NB4 (cell line): Measurements from ENCODE around the gene PDE4A.
A peak's percentile ranks its signal among the peaks of the same experiment; 100 is the strongest.

Experiments
- CTCF ChIP-seq: IDR thresholded peaks from one replicate; pipeline ENCODE4 v1.5.1; 2012; ENCODE audit warnings: low read depth, low read length
- POLR2A ChIP-seq: IDR thresholded peaks from 2 replicates; pipeline ENCODE4 v1.6.1; 2011; ENCODE audit warnings: mild to moderate bottlenecking; ENCODE audit not compliant: insufficient read length; ENCODE audit errors: extremely low read depth
- TF ChIP-seq, protein P1 (sequence below): IDR thresholded peaks from 2 replicates; pipeline ENCODE4 v1.6.1; 2011; ENCODE audit warnings: low read depth, low read length

GRCh38 chr19:10424011-10424637 is 3.8 kb downstream of the PDE4A start:
- TF ChIP-seq CTCF (peak; percentile 98), POLR2A (no peak)
- TF ChIP-seq, protein P1, sequence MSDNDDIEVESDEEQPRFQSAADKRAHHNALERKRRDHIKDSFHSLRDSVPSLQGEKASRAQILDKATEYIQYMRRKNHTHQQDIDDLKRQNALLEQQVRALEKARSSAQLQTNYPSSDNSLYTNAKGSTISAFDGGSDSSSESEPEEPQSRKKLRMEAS = no peak
